MM.1S (cell line): ENCODE data around the gene KIAA1549.

ENCODE experiments used
- CTCF ChIP-seq: fragments of 300-600 bp; sonication (generic); IDR thresholded peaks from 2 replicates; pipeline ENCODE4 v1.5.1; 2016; ENCODE audit warnings: antibody characterized with exemption, low read length, mixed read lengths
- EZH2 ChIP-seq: fragments of 300-600 bp; sonication (generic); optimal IDR thresholded peaks from 2 replicates; pipeline ENCODE3; 2017; ENCODE audit warnings: low read depth, mild to moderate bottlenecking, antibody characterized with exemption, low read length, mixed read lengths
- EZH2phosphoT487 ChIP-seq: fragments of 300-600 bp; sonication (generic); IDR thresholded peaks from 2 replicates; pipeline ENCODE4 v1.6.1; 2018; ENCODE audit warnings: antibody characterized with exemption, low read length

GRCh38 chr7:138872576-138872975 lies 108.6 kb downstream of the KIAA1549 start:
- TF ChIP-seq CTCF (no peak), EZH2 (no peak), EZH2phosphoT487 (no peak)
